A549 (cell line): ENCODE results near the gene N4BP3. TPM values are rescaled to one million over a fixed set of nuclear protein-coding genes. Genes with fewer than 3 reads are reported as not detected.

Source experiments
- ATAC-seq, 2 experiments: fragments of 200-7000 bp in 1 of 2; fragments of >200 bp in 1 of 2; cut with Nextera tagmentation in 1 of 2; cut with Tn5 transposase in 1 of 2; 3 replicates each; pipeline versions ENCODE4 v1.8.0 to v1.9.1; 2018 to 2020; ENCODE audit warnings: mild to moderate bottlenecking in 1 of 2, moderate library complexity in 1 of 2
- CTCF ChIA-PET: fragments of 300-600 bp; sonication (Branson Sonifier 250); formaldehyde crosslinking; extraction: SDS; loops from one replicate; lab custom pipeline; 2021; ENCODE audit warnings: antibody characterized with exemption, inconsistent platforms; lab: Yijun Ruan, JAX
- POLR2A ChIA-PET: fragments of 350-600 bp; formaldehyde crosslinking; extraction: SDS; loops from one replicate; lab custom pipeline; 2021; ENCODE audit warnings: antibody characterized with exemption, inconsistent platforms; lab: Yijun Ruan, JAX
- DNase-seq, 2 experiments: peaks; one replicate each; pipeline versions ENCODE4 v3.0.0 to v3.0.0-alpha.2; 2011 to 2016; ENCODE audit warnings: low read depth in 1 of 2, low spot score in 1 of 2
- FAIRE-seq: peaks from 2 replicates; lab custom pipeline; 2011; peaks lifted over from hg19 to GRCh38; lab: Jason Lieb, UNC
- H3K27ac ChIP-seq, 2 experiments: fragments of >200 bp; sonication (Bioruptor Twin); formaldehyde crosslinking; 3 replicates each; pipeline ENCODE4 v1.5.1; 2016 to 2017
- H3K4me1 ChIP-seq: fragments of >200 bp; sonication (Bioruptor Twin); formaldehyde crosslinking; 3 replicates; pipeline ENCODE4 v1.6.1; 2016
- H3K4me2 ChIP-seq: fragments of >200 bp; sonication (Bioruptor Twin); formaldehyde crosslinking; 3 replicates; pipeline ENCODE4 v1.6.1; 2016
- H3K4me3 ChIP-seq: fragments of >200 bp; sonication (Bioruptor Twin); formaldehyde crosslinking; 3 replicates; pipeline ENCODE4 v1.5.1; 2016
- H3K9me3 ChIP-seq: fragments of >200 bp; sonication (Bioruptor Twin); formaldehyde crosslinking; 3 replicates; pipeline ENCODE4 v1.6.1; 2016
- BHLHE40 ChIP-seq: IDR thresholded peaks from 2 replicates; pipeline ENCODE4 v1.6.1; 2012; ENCODE audit warnings: low read depth, low read length, inconsistent platforms
- CBX2 ChIP-seq: fragments of 200-600 bp; sonication (generic); IDR thresholded peaks from 2 replicates; pipeline ENCODE4 v1.6.1; 2016; ENCODE audit warnings: low read depth, mild to moderate bottlenecking, borderline replicate concordance
- CHD2 ChIP-seq: fragments of 150-350 bp; IDR thresholded peaks from 2 replicates; pipeline ENCODE4 v1.6.1; 2014; ENCODE audit warnings: low read length; ENCODE audit not compliant: partially characterized antibody
- CHD4 ChIP-seq: fragments of 200-600 bp; sonication (generic); IDR thresholded peaks from 2 replicates; pipeline ENCODE4 v1.6.1; 2016; ENCODE audit warnings: antibody characterized with exemption, mild to moderate bottlenecking, borderline replicate concordance
- CTCF ChIP-seq: fragments of >200 bp; sonication (Bioruptor Twin); formaldehyde crosslinking; IDR thresholded peaks from 3 replicates; pipeline ENCODE4 v1.5.1; 2016
- E2F6 ChIP-seq: IDR thresholded peaks from 2 replicates; pipeline ENCODE4 v1.6.1; 2012; ENCODE audit warnings: low read depth, borderline replicate concordance
- EHF ChIP-seq: fragments of 250-450 bp; sonication (Bioruptor Pico); IDR thresholded peaks from 2 replicates; pipeline ENCODE4 v1.5.0; 2020; ENCODE audit warnings: mild to moderate bottlenecking
- FOSB ChIP-seq: fragments of 250-450 bp; sonication (Bioruptor Pico); IDR thresholded peaks from 2 replicates; pipeline ENCODE4 v1.5.0; 2020; ENCODE audit warnings: mild to moderate bottlenecking, moderate library complexity
- FOSL2 ChIP-seq, 2 experiments: fragments of 450-650 bp in 1 of 2; fragments of >200 bp in 1 of 2; sonication (Bioruptor Twin) in 1 of 2; formaldehyde crosslinking; IDR thresholded peaks; 2 replicates each; pipeline versions ENCODE4 v1.5.0 to v1.6.1; 2016 to 2020; ENCODE audit warnings: mild to moderate bottlenecking in 1 of 2, moderate library complexity in 1 of 2
- GATA3 ChIP-seq: IDR thresholded peaks from 2 replicates; pipeline ENCODE4 v1.6.1; 2012; ENCODE audit warnings: borderline replicate concordance
- HDAC2 ChIP-seq: fragments of 200-600 bp; sonication (generic); IDR thresholded peaks from 2 replicates; pipeline ENCODE4 v1.6.1; 2016
- HMGXB4 ChIP-seq: fragments of 250-450 bp; sonication (Bioruptor Pico); IDR thresholded peaks from 2 replicates; pipeline ENCODE4 v1.5.0; 2021; ENCODE audit warnings: mild to moderate bottlenecking, moderate library complexity, borderline replicate concordance
- HOXB13 ChIP-seq: fragments of 250-450 bp; sonication (Bioruptor Pico); IDR thresholded peaks from 2 replicates; pipeline ENCODE4 v1.5.0; 2020; ENCODE audit warnings: low read depth, mild to moderate bottlenecking, moderate library complexity
- HOXB5 ChIP-seq: fragments of 250-450 bp; sonication (Bioruptor Pico); IDR thresholded peaks from 2 replicates; pipeline ENCODE4 v1.5.0; 2020; ENCODE audit warnings: mild to moderate bottlenecking, moderate library complexity
- JUN ChIP-seq, 2 experiments: fragments of >200 bp; sonication (Bioruptor Twin); formaldehyde crosslinking; IDR thresholded peaks; 2 replicates in 1 of 2; 3 replicates in 1 of 2; pipeline ENCODE4 v1.6.1; 2016 to 2017
- KDM1A ChIP-seq: fragments of 200-600 bp; sonication (generic); IDR thresholded peaks from 2 replicates; pipeline ENCODE4 v1.6.1; 2016; ENCODE audit warnings: low read depth, mild to moderate bottlenecking
- KDM5A ChIP-seq: fragments of 200-600 bp; sonication (generic); IDR thresholded peaks from 2 replicates; pipeline ENCODE4 v1.6.1; 2016; ENCODE audit warnings: antibody characterized with exemption, mild to moderate bottlenecking
- MAFK ChIP-seq: fragments of 450-650 bp; IDR thresholded peaks from 2 replicates; pipeline ENCODE4 v1.6.1; 2014; ENCODE audit not compliant: partially characterized antibody
- MAZ ChIP-seq: fragments of 150-350 bp; IDR thresholded peaks from 2 replicates; pipeline ENCODE4 v1.6.1; 2014; ENCODE audit warnings: antibody characterized with exemption, low read depth, low read length, borderline replicate concordance
- NFE2L2 ChIP-seq: fragments of 150-350 bp; conservative IDR thresholded peaks from 2 replicates; pipeline ENCODE4 v1.6.1; 2014; ENCODE audit warnings: low read length
- NR3C1 ChIP-seq: fragments of >200 bp; sonication (Bioruptor Twin); formaldehyde crosslinking; IDR thresholded peaks from 3 replicates; pipeline ENCODE4 v1.6.1; 2017
- PHF8 ChIP-seq: fragments of 200-600 bp; sonication (generic); IDR thresholded peaks from 2 replicates; pipeline ENCODE4 v1.6.1; 2016; ENCODE audit warnings: low read depth, mild to moderate bottlenecking, antibody characterized with exemption, moderate library complexity, borderline replicate concordance
- POLR2A ChIP-seq: IDR thresholded peaks from 2 replicates; pipeline ENCODE4 v1.6.1; 2012; ENCODE audit warnings: mild to moderate bottlenecking, low read length
- RAD21 ChIP-seq, 2 experiments: fragments of >200 bp in 1 of 2; sonication (Bioruptor Twin) in 1 of 2; formaldehyde crosslinking in 1 of 2; IDR thresholded peaks in 1 of 2; conservative IDR thresholded peaks in 1 of 2; 2 replicates in 1 of 2; 3 replicates in 1 of 2; pipeline ENCODE4 v1.6.1; 2012 to 2018; ENCODE audit warnings: inconsistent platforms in 1 of 2
- RCOR1 ChIP-seq: fragments of 150-350 bp; IDR thresholded peaks from 2 replicates; pipeline ENCODE4 v1.6.1; 2014; ENCODE audit warnings: antibody characterized with exemption, low read length, low read depth
- RFX5 ChIP-seq: fragments of 450-650 bp; IDR thresholded peaks from 2 replicates; pipeline ENCODE4 v1.7.1; 2014; ENCODE audit warnings: antibody characterized with exemption, mild to moderate bottlenecking, moderate library complexity
- SMC3 ChIP-seq: fragments of >200 bp; sonication (Bioruptor Twin); formaldehyde crosslinking; IDR thresholded peaks from 3 replicates; pipeline ENCODE4 v1.6.1; 2018; ENCODE audit warnings: inconsistent platforms
- SREBF2 ChIP-seq: fragments of 450-650 bp; IDR thresholded peaks from 2 replicates; pipeline ENCODE4 v1.6.1; 2014; ENCODE audit warnings: mild to moderate bottlenecking, moderate library complexity
- TFCP2L1 ChIP-seq: fragments of 250-450 bp; sonication (Bioruptor Pico); IDR thresholded peaks from 2 replicates; pipeline ENCODE4 v1.5.0; 2021; ENCODE audit warnings: mild to moderate bottlenecking
- TP53 ChIP-seq: fragments of 250-450 bp; sonication (Bioruptor Pico); IDR thresholded peaks from 2 replicates; pipeline ENCODE4 v1.5.0; 2021; ENCODE audit warnings: mild to moderate bottlenecking, moderate library complexity
- ZC3H11A ChIP-seq: fragments of 450-650 bp; IDR thresholded peaks from 2 replicates; pipeline ENCODE4 v1.6.1; 2014; ENCODE audit warnings: antibody characterized with exemption, mild to moderate bottlenecking
- ZFP36 ChIP-seq: fragments of 450-650 bp; IDR thresholded peaks from 2 replicates; pipeline ENCODE4 v1.6.1; 2014; ENCODE audit warnings: borderline replicate concordance; ENCODE audit not compliant: partially characterized antibody
- ZNF302 ChIP-seq: fragments of 250-450 bp; sonication (Bioruptor Pico); IDR thresholded peaks from 2 replicates; pipeline ENCODE4 v1.9.0; 2021; ENCODE audit warnings: inconsistent platforms, mild to moderate bottlenecking, moderate library complexity
- ZSCAN20 ChIP-seq: fragments of 250-450 bp; sonication (Bioruptor Pico); IDR thresholded peaks from 2 replicates; pipeline ENCODE4 v1.8.0; 2022; ENCODE audit warnings: mild to moderate bottlenecking, moderate library complexity
- WGBS: methylation state at CpG from one replicate; pipeline ENCODE4 v1.1.6; 2017; ENCODE audit errors: missing lambda C conversion rate; 5-methylcytosine and 5-hydroxymethylcytosine counted together
- polyA plus RNA-seq, 4 experiments: library from polyadenylated mRNA; depleted of rRNA in 3 of 4; stranded (reverse); fragments of >200 nt; fragmentation: RNase III in 1 of 4; extraction: RNeasy Plus Mini Kit Qiagen cat#74134 plus additional on column Dnase treatment in 1 of 4; gene quantifications; 2 replicates in 3 of 4; 3 replicates in 1 of 4; pipeline ENCODE4 v1.2.3, GENCODE V29; 2011 to 2017

The N4BP3 gene
- polyA plus RNA-seq, 2 of the 4 experiments (the other 2 are of a cell fraction), result 0.12 to 0.15 TPM

GRCh38 chr5:178152491-178153444 is 39.4 kb downstream of the N4BP3 start (continued):
- no peak for TF ChIP-seq HMGXB4 (CRISPR knock-in tag)
- no peak for TF ChIP-seq SREBF2

GRCh38 chr5:178153530-178154340 is 40.4 kb downstream of the N4BP3 start, which contains the start of gene NHP2:
TSS of gene NHP2 (minus strand) at chr5:178153885. CDS start at chr5:178153817, 68 bp downstream.
- ChIA-PET CTCF (interaction anchor here (0.7 to 12.1 kb wide), 8 partner anchors 10 to 843 kb away, joined by 3 to 110 read pairs (median 6); no protein-coding TSS in a partner anchor), POLR2A (interaction anchor here (0.9 to 2.3 kb wide), 5 partner anchors 10 to 51 kb away, joined by 3 to 16 read pairs (median 4); partner anchors contain the start of gene HNRNPAB)
- Histone ChIP-seq H3K27ac (peak within 1 kb of the TSS; percentile 85 to 88), H3K9me3 (no peaks in the 10 kb centered on the region), H3K4me1 (peaks cover 13% of the 10 kb centered on the region), H3K4me2 (peak within 1 kb of the TSS; percentile 99), H3K4me3 (peak within 1 kb of the TSS; percentile 94)
- ATAC-seq (peak; percentile 97), FAIRE-seq (peak; percentile 97), DNase-seq (peak; percentile 95 to 98)
- 2% methylated on average over 43 of the region's 68 CpGs for WGBS
- TF ChIP-seq KDM5A, result peak; percentile 88
- no peak for TF ChIP-seq MAZ
- no peak for TF ChIP-seq ZNF302 (CRISPR knock-in tag)
- peak; percentile 63; the same call in 1 of the 2 replicates for TF ChIP-seq RFX5
- no peak for TF ChIP-seq FOSB (CRISPR knock-in tag)
- TF ChIP-seq SREBF2, result no peak
- no peak for TF ChIP-seq FOSL2 (IDR thresholded peaks at IDR 0.05)
- TF ChIP-seq FOSL2 (CRISPR knock-in tag; IDR thresholded peaks at IDR 0.05), result no peak
- TF ChIP-seq BHLHE40, result no peak
- TF ChIP-seq E2F6, result 0 out of 2 replicates have a peak, but pooled peaks have one; percentile 17
- TF ChIP-seq CTCF, result no peak
- TF ChIP-seq HOXB5 (CRISPR knock-in tag), result no peak
- TF ChIP-seq JUN (IDR thresholded peaks at IDR 0.05), result peak; percentile 58 to 78; a peak in 4 of 5 replicates
- no peak for TF ChIP-seq MAFK
- TF ChIP-seq EHF (CRISPR knock-in tag), result no peak
- no peak for TF ChIP-seq TFCP2L1
- TF ChIP-seq RAD21 (conservative IDR thresholded peaks at IDR 0.05 in 1 of 2, IDR thresholded peaks at IDR 0.05 in 1 of 2), result no peak
- TF ChIP-seq HOXB13, result no peak
- no peak for TF ChIP-seq TP53 (CRISPR knock-in tag)
- no peak for TF ChIP-seq CBX2
- TF ChIP-seq RCOR1, result no peak
- no peak for TF ChIP-seq CHD4
- no peak for TF ChIP-seq ZSCAN20 (CRISPR knock-in tag)
- peak; percentile 56; the same call in 1 of the 2 replicates for TF ChIP-seq PHF8
- TF ChIP-seq POLR2A, result peak; percentile 46
- no peak for TF ChIP-seq NFE2L2
- no peak for TF ChIP-seq SMC3
- no peak for TF ChIP-seq ZFP36
- TF ChIP-seq CHD2, result no peak
- 0 out of 2 replicates have a peak, but pooled peaks have one; percentile 25 for TF ChIP-seq GATA3
- no peak for TF ChIP-seq KDM1A
- no peak for TF ChIP-seq ZC3H11A
- no peak for TF ChIP-seq NR3C1
- no peak for TF ChIP-seq HDAC2
